C4-2B (cell line): Measurements from ENCODE around the gene CFAP53.
"Not testable (repeated sequence)": the region's sequence is repeated elsewhere in the genome, so short reads cannot be mapped to it uniquely, and the experiment has no call there.

ENCODE experiments used
- H3K27ac ChIP-seq: fragments of 450-650 bp; 2 replicates; pipeline ENCODE4 v1.5.1; 2017
- ZFX ChIP-seq: fragments of 450-650 bp; IDR thresholded peaks from 2 replicates; pipeline ENCODE4 v1.6.1; 2017
- TF ChIP-seq, protein P1 (sequence below): fragments of 450-650 bp; conservative IDR thresholded peaks from 2 replicates; pipeline ENCODE4 v1.5.1; 2017; ENCODE audit warnings: mild to moderate bottlenecking

CFAP53 gene

DNA sequence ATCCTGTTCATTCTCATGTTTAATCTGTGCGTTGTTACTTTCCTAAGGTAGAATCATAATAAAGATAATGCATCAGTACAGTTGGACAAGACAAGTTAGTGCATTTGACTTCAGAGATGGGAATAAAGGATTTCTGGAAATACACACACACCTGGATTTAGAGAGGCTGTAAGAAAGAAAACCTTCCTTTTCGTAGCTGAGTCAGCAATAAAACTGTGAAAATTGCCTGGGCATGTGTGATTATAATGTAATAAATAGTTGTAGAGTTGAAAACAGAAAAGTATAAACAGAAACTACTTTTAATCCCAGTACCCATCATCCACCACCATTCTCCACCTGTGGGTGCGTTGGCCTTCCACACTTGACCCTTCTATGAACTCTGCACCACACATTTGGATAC is 15.4 kb downstream of the CFAP53 start:
- H3K27ac ChIP-seq: no peak overlapping the region
- no peak for TF ChIP-seq ZFX
- TF ChIP-seq, protein P1, sequence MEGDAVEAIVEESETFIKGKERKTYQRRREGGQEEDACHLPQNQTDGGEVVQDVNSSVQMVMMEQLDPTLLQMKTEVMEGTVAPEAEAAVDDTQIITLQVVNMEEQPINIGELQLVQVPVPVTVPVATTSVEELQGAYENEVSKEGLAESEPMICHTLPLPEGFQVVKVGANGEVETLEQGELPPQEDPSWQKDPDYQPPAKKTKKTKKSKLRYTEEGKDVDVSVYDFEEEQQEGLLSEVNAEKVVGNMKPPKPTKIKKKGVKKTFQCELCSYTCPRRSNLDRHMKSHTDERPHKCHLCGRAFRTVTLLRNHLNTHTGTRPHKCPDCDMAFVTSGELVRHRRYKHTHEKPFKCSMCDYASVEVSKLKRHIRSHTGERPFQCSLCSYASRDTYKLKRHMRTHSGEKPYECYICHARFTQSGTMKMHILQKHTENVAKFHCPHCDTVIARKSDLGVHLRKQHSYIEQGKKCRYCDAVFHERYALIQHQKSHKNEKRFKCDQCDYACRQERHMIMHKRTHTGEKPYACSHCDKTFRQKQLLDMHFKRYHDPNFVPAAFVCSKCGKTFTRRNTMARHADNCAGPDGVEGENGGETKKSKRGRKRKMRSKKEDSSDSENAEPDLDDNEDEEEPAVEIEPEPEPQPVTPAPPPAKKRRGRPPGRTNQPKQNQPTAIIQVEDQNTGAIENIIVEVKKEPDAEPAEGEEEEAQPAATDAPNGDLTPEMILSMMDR: no peak

GRCh38 chr18:50249576-50249975 is 16.7 kb downstream of the CFAP53 start:
- TF ChIP-seq, protein P1: no peak
- no peak for TF ChIP-seq ZFX
- H3K27ac ChIP-seq: no peak overlapping the region

- H3K27ac ChIP-seq: no peak overlapping the region
- TF ChIP-seq ZFX: no peak
- TF ChIP-seq, protein P1: no peak
These were observed 18.7 kb downstream of the CFAP53 start for GRCh38 chr18:50247561-50247960.

GRCh38 chr18:50241768-50242167 is 24.5 kb downstream of the CFAP53 start:
- not testable (repeated sequence) for H3K27ac ChIP-seq

DNA sequence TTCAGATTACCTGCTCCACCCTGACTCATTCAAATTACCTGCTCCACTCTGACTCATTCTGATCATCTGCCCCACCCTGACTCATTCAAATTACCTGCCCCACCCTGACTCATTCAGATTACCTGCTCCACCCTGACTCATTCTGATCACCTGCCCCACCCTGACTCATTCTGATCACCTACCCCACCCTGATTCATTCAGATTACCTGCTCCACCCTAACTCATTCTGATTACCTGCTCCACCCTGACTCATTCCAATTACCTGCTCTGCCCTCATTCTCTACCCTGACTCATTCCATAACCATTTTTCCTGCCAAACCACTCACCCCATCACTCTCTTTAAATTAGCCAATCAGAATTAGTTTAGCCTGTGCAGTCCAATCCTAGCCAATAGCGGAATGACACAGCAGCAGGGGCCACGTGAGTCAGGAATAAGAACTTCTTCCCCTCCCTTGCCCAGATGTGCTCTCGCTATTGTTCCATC is 26.2 kb downstream of the CFAP53 start:
- no peak for TF ChIP-seq ZFX
- TF ChIP-seq, protein P1: no peak
- H3K27ac ChIP-seq: no peak overlapping the region

DNA sequence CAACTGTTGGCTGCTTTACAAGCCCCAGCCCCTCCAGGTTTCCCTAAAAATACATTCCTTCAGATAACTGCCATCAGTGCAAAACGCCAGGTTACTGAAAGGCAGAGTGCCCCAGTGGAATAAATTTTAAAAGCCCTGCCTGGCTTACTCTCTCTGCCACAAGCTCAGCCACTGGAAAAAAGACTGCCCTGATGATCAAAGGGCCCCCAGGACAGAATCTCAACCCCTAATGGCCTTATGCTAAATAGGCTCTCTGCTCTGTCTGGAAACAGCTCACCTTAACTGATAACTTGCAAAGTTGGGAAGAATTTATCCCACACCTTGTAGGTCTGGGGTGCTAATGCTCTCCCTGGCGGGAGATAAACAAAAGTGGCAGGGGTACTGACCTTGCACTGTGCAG is 33.9 kb downstream of the CFAP53 start:
- H3K27ac ChIP-seq: no peak overlapping the region
- TF ChIP-seq, protein P1: no peak
- TF ChIP-seq ZFX: no peak

DNA sequence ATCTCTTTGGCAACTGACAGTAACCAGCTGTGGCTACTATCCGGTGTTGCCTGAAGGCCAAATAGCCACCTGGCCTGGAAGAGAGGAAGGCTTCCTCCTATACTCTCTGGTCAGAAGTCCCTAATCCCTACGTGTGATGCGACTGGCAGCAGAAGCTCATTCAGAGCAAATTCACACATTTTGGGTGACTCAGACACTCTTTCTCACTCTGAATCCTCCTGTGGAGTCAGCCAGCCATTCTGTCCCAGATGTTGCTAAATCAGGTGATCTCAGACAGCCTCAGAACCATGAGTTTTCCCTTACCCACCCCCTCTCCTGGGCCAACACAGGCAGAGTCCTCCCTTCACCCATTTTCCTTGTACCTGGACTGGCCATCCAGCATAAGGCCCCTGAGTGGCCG is 34.7 kb downstream of the CFAP53 start:
- no peak overlapping the region for H3K27ac ChIP-seq

DNA sequence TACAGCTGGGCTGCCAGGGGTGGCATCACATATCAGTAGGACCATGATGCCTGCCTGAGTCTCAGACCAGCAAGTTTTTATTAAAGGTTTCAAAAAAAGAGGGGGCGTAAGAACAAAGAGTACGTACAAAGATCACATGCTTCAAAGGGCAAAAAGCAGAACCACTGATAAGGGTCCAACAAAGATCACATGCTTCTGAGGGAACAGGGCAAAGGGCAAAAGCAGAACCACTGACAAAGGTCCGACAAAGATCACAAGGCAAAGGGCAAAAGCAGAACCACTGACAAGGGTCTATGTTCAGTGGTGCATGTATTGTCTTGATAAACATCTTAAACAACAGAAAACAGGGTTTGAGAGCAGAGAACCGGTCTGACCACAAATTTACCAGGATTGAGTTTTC is 46.0 kb downstream of the CFAP53 start:
- H3K27ac ChIP-seq: not testable (repeated sequence)

More for the DNA sequence above, 34.7 kb downstream of the CFAP53 start:
- TF ChIP-seq, protein P1: no peak
- TF ChIP-seq ZFX: no peak
